Fibroblast of lung (primary cell): Measurements from ENCODE around the gene MEGF8. TPM values are rescaled to one million over a fixed set of nuclear protein-coding genes. Genes with fewer than 3 reads are reported as not detected.

Source experiments
- DNase-seq, 2 donors: peaks; one replicate each; pipeline versions ENCODE4 v3.0.0 to v3.0.0-alpha.2; 2010; ENCODE audit warnings: low read depth in 2 of 2
- H2AFZ ChIP-seq: 2 replicates; pipeline ENCODE4 v1.5.1; 2012; ENCODE audit warnings: low read length, control low read depth, inconsistent platforms
- H3K27ac ChIP-seq: 2 replicates; pipeline ENCODE4 v1.5.1; 2011; ENCODE audit warnings: low read length, control low read depth; ENCODE audit not compliant: insufficient read depth
- H3K27me3 ChIP-seq: 2 replicates; pipeline ENCODE4 v1.5.1; 2011; ENCODE audit warnings: mild to moderate bottlenecking, low read length; ENCODE audit not compliant: control insufficient read depth, insufficient read depth
- H3K36me3 ChIP-seq: 2 replicates; pipeline ENCODE4 v1.5.1; 2011; ENCODE audit warnings: low read length; ENCODE audit not compliant: control insufficient read depth, insufficient read depth
- H3K4me1 ChIP-seq: 2 replicates; pipeline ENCODE4 v1.5.1; 2011; ENCODE audit warnings: low read length; ENCODE audit not compliant: control insufficient read depth, insufficient read depth; ENCODE audit errors: extremely low read depth
- H3K4me2 ChIP-seq: 2 replicates; pipeline ENCODE4 v1.5.1; 2011; ENCODE audit warnings: low read length, control low read depth; ENCODE audit not compliant: insufficient read depth; ENCODE audit errors: extremely low read depth
- H3K4me3 ChIP-seq, 4 experiments: fragments of 200-600 bp in 1 of 4; sonication (generic) in 1 of 4; replicated peaks in 1 of 4; 2 replicates each; pipeline ENCODE4 v1.5.1; 2011 to 2016; ENCODE audit warnings: low read length in 4 of 4, low read depth in 3 of 4, mild to moderate bottlenecking in 3 of 4, control low read depth in 2 of 4, inconsistent platforms in 1 of 4, mixed read lengths in 1 of 4; ENCODE audit not compliant: insufficient read depth in 1 of 4; ENCODE audit errors: control extremely low read depth in 1 of 4
- H3K79me2 ChIP-seq: 2 replicates; pipeline ENCODE4 v1.5.1; 2012; ENCODE audit warnings: mild to moderate bottlenecking, low read length, inconsistent platforms; ENCODE audit not compliant: control insufficient read depth, insufficient read depth
- H3K9ac ChIP-seq: 2 replicates; pipeline ENCODE4 v1.5.1; 2011; ENCODE audit warnings: mild to moderate bottlenecking, low read length, control low read depth; ENCODE audit not compliant: insufficient read depth
- H3K9me3 ChIP-seq: 2 replicates; pipeline ENCODE4 v1.5.1; 2012; ENCODE audit warnings: low read depth, low read length; ENCODE audit not compliant: control insufficient read depth, insufficient read depth
- H4K20me1 ChIP-seq: 2 replicates; pipeline ENCODE4 v1.5.1; 2011; ENCODE audit warnings: low read length; ENCODE audit not compliant: control insufficient read depth, insufficient read depth; ENCODE audit errors: extremely low read depth
- CTCF ChIP-seq, 2 donors: IDR thresholded peaks in 1 of 2; conservative IDR thresholded peaks in 1 of 2; 1 replicate in 1 of 2; 2 replicates in 1 of 2; pipeline ENCODE4 v1.5.1; 2011 to 2012; ENCODE audit warnings: low read length in 2 of 2, control low read depth in 1 of 2, inconsistent platforms in 1 of 2, low read depth in 1 of 2, mild to moderate bottlenecking in 1 of 2
- EZH2 ChIP-seq: IDR thresholded peaks from 2 replicates; pipeline ENCODE4 v1.5.1; 2012; ENCODE audit warnings: low read length, control low read depth, mild to moderate bottlenecking; ENCODE audit errors: missing control alignments
- polyA plus RNA-seq, 2 donors: library from polyadenylated mRNA; depleted of rRNA in 1 of 2; stranded (reverse) in 1 of 2; unstranded in 1 of 2; fragments of >200 nt; gene quantifications; 2 replicates each; pipeline ENCODE4 v1.2.1, GENCODE V29; 2011 to 2012; ENCODE audit warnings: missing spikeins in 1 of 2
- total RNA-seq: library from RNA; depleted of rRNA; stranded (reverse); fragments of >200 nt; gene quantifications from 2 replicates; pipeline ENCODE4 v1.2.1, GENCODE V29; 2014

MEGF8 gene
- total and polyA plus RNA-seq, 2 donors (not counting 1 experiment from before 2014, with no cell fraction given) = 9.3 to 27.6 TPM

GRCh38 chr19:42292042-42292960 lies 33.1 kb upstream of the MEGF8 start:
- Histone ChIP-seq H3K27me3 (no peaks in the 10 kb centered on the region), H3K4me3 (no peak overlapping the region), H4K20me1 (no peaks in the 10 kb centered on the region), H3K9ac (no peak overlapping the region), H3K4me2 (no peak overlapping the region), H2AFZ (no peak overlapping the region), H3K9me3 (no peaks in the 10 kb centered on the region), H3K4me1 (no peaks in the 10 kb centered on the region), H3K79me2 (no peaks in the 10 kb centered on the region), H3K27ac (no peak overlapping the region), H3K36me3 (peaks cover 53% of the 10 kb centered on the region)
- no peak for TF ChIP-seq CTCF (conservative IDR thresholded peaks at IDR 0.05 in 1 of 2, IDR thresholded peaks at IDR 0.05 in 1 of 2; ENCODE audit: low read depth in 1 of 2, low read length in 2 of 2)
- no peak for TF ChIP-seq EZH2
- DNase-seq = no peak

GRCh38 chr19:42292963-42293362 lies 32.5 kb upstream of the MEGF8 start:
- H3K4me2 ChIP-seq = no peak overlapping the region
- H4K20me1 ChIP-seq = no peaks in the 10 kb centered on the region
- no peaks in the 10 kb centered on the region for H3K79me2 ChIP-seq
- no peak for TF ChIP-seq EZH2
- no peak for TF ChIP-seq CTCF (conservative IDR thresholded peaks at IDR 0.05 in 1 of 2, IDR thresholded peaks at IDR 0.05 in 1 of 2; ENCODE audit: low read depth in 1 of 2, low read length in 2 of 2)
- H3K27ac ChIP-seq = no peak overlapping the region
- no peaks in the 10 kb centered on the region for H3K9me3 ChIP-seq
- no peaks in the 10 kb centered on the region for H3K27me3 ChIP-seq
- peaks cover 46% of the 10 kb centered on the region for H3K36me3 ChIP-seq
- H3K9ac ChIP-seq = no peak overlapping the region
- H3K4me1 ChIP-seq = no peaks in the 10 kb centered on the region
- no peak overlapping the region for H2AFZ ChIP-seq
- no peak overlapping the region for H3K4me3 ChIP-seq
- no peak for DNase-seq

DNA sequence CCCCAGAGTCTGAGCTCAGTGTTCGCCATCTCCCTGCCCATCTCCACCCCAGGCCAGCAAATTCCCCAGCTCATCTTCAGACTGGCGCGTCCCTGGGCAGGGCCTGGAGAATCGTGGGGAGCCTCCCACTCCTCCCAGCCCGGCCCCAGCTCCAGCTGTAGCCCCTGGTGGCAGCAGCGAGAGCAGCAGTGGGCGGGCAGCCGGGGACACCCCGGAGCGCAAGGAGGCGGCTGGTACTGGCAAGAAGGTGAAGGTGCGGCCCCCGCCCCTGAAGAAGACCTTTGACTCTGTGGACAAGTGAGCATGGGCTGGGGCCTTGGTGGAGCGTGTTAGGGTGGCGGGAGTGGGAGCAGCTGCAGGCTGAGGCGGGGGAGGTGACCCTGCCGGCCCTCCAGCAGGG lies 31.9 kb upstream of the MEGF8 start:
- H3K9me3 ChIP-seq = no peaks in the 10 kb centered on the region
- H3K79me2 ChIP-seq = no peaks in the 10 kb centered on the region
- H3K9ac ChIP-seq = no peak overlapping the region
- H3K4me3 ChIP-seq = no peak overlapping the region
- no peak overlapping the region for H3K4me2 ChIP-seq
- peaks cover 44% of the 10 kb centered on the region for H3K36me3 ChIP-seq
- no peak for TF ChIP-seq EZH2
- TF ChIP-seq CTCF (conservative IDR thresholded peaks at IDR 0.05 in 1 of 2, IDR thresholded peaks at IDR 0.05 in 1 of 2; ENCODE audit: low read depth in 1 of 2, low read length in 2 of 2) = no peak
- DNase-seq = no peak
- H4K20me1 ChIP-seq = no peaks in the 10 kb centered on the region
- H3K4me1 ChIP-seq = no peaks in the 10 kb centered on the region
- H3K27me3 ChIP-seq = no peaks in the 10 kb centered on the region
- no peak overlapping the region for H3K27ac ChIP-seq
- no peak overlapping the region for H2AFZ ChIP-seq
